ENCODE results near the gene CDX2.

CDX2 gene

GRCh38 chr13:27924529-27925141 is 44.5 kb downstream of the CDX2 start:
- Mint-ChIP-seq H3K27ac (no peak overlapping the region), H3K36me3 (peaks cover 0 to 18% of the 10 kb centered on the region in 2 donors), H3K4me3 (no peak overlapping the region), H3K4me1 (peaks cover 36 to 56% of the 10 kb centered on the region in 2 donors), H3K27me3 (peaks cover 76 to 86% of the 10 kb centered on the region in 2 donors), H3K9me3 (peaks cover 6 to 7% of the 10 kb centered on the region in 2 donors)
- DNase-seq (no peak), ATAC-seq (replicated peaks) (no peak)

GRCh38 chr13:27923794-27924528 is 45.2 kb downstream of the CDX2 start:
- Mint-ChIP-seq H3K4me1 (peaks cover 37 to 58% of the 10 kb centered on the region in 2 donors), H3K27ac (peak overlapping the region; percentile 91), H3K36me3 (peaks cover 0 to 18% of the 10 kb centered on the region in 2 donors), H3K27me3 (peaks cover 72 to 83% of the 10 kb centered on the region in 2 donors), H3K4me3 (peak overlapping the region; percentile 43 to 65), H3K9me3 (peaks cover 6 to 7% of the 10 kb centered on the region in 2 donors)
- DNase-seq: no peak
- no peak for ATAC-seq (replicated peaks)

DNA sequence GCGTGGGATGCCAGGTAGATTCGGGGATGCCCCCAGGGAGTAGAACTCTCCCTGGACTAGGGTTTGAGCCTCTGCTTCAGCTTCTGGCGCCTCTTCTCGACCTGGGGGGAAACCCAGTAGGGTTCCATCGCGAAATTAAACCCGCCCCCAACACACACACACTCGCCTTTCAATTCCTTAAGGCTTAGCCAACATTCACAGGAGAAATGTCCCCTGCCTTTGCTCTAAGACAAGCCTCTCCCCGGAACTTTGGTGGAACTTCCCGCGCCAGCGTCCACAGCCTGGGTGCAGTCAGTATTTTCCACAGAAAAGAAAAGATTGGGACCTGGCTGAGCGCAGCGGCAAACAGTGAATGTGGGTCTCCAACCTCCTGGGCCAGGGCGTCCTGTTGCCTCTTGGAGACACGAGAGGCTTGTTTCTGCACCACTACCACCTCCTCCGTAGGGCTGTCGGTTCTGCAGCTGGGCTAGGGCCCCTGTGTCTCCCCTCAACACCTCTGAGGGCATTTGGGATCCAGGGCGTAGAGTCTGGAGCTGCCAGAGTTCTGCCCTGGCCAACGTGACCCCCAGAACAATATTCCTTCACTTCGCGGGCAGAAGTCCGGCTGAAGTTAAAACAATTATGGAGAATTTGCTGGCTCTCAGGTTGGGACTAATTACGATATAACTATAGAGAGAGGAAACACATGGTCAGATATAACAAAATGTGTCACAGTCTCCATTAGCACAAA is 46.1 kb downstream of the CDX2 start:
- no peak for DNase-seq
- H3K4me3 Mint-ChIP-seq: peak overlapping the region; percentile 22 to 25
- peaks cover 6 to 8% of the 10 kb centered on the region in 2 donors for H3K9me3 Mint-ChIP-seq
- peaks cover 71 to 82% of the 10 kb centered on the region in 2 donors for H3K27me3 Mint-ChIP-seq
- H3K27ac Mint-ChIP-seq: peak overlapping the region; percentile 91
- H3K4me1 Mint-ChIP-seq: peaks cover 38 to 55% of the 10 kb centered on the region in 2 donors
- no peak for ATAC-seq (replicated peaks)
- H3K36me3 Mint-ChIP-seq: peaks cover 0 to 20% of the 10 kb centered on the region in 2 donors

GRCh38 chr13:27921961-27922882 is 46.9 kb downstream of the CDX2 start:
- DNase-seq: no peak
- peaks cover under 1 to 17% of the 10 kb centered on the region in 2 donors for H3K36me3 Mint-ChIP-seq
- no peak for ATAC-seq (replicated peaks)
- peak overlapping the region; percentile 71 for H3K27ac Mint-ChIP-seq
- H3K4me1 Mint-ChIP-seq: peaks cover 38 to 55% of the 10 kb centered on the region in 2 donors
- H3K27me3 Mint-ChIP-seq: peaks cover 70 to 82% of the 10 kb centered on the region in 2 donors
- peaks cover 6 to 8% of the 10 kb centered on the region in 2 donors for H3K9me3 Mint-ChIP-seq
- H3K4me3 Mint-ChIP-seq: peak overlapping the region; percentile 62 to 87

DNA sequence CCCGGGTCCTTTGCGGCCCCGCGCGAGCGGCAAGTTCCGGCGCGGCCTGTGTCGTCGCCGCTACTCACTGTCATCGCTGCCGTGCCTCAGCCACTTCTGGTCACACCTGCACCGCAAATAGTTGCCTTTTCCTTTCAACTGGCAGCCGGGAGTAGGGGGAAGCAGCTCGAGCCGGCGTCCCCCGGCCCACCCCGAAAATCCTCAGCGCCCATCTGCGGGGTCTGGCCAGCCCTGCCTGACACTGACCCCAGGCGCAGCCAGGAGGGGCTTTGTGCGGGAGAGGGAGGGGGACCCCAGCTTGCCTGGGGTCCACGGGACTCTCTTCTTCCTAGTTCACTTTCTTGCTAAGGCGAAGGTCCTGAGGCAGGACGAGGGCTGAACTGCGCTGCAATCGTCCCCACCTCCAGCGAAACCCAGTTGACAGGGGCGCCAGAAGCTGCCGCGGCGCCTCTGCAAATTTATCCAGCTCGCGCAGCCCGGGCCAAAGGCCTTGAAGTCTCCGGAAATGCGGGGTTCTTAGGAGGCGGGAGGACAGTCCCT is 47.6 kb downstream of the CDX2 start:
- peak overlapping the region; percentile 62 to 87 for H3K4me3 Mint-ChIP-seq
- H3K36me3 Mint-ChIP-seq: peaks cover 2 to 13% of the 10 kb centered on the region in 2 donors
- H3K27ac Mint-ChIP-seq: peak overlapping the region; percentile 25
- H3K4me1 Mint-ChIP-seq: peaks cover 33 to 51% of the 10 kb centered on the region in 2 donors
- DNase-seq (no peak), ATAC-seq (replicated peaks) (peak in 1 of 2 donors; percentile 22)
- H3K9me3 Mint-ChIP-seq: peaks cover 6 to 10% of the 10 kb centered on the region in 2 donors
- peaks cover 66 to 82% of the 10 kb centered on the region in 2 donors for H3K27me3 Mint-ChIP-seq

DNA sequence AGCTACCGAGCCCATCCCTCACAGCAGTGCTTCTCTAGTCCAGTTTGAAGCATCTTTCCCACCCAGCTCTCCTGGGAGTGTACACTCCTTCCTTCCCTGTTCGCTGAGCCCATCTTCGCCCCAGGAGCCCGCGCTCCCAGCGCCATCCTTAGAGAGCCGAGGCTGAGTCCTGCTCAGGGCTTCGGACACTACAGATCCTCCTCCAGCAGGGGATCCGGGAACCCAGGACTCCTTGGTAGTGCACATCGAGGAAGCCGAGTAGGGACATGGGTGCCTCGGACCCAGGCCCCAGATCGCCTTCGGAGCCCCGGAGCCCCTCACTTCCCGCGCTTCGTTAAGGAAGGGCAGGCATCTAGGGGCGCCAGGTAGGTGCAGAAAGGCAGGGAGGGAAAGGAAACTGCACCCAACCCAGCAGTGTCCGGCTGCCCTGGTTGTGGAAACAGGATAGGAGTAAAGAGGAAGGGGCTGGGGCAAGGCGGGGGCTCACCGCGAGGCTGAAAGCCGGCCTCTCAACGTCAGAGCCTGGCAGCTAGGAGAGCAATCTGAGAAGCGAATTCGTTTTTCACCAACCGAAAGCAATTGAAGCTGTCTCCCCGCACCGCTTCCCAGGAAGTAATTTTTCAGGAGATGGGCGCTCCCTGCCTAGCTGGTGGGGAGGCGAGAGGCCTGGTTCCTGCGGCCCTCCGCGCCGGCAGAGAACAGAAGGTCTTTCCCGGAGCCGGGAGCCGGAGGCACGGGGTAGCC is 48.3 kb downstream of the CDX2 start:
- H3K27me3 Mint-ChIP-seq: peaks cover 64 to 83% of the 10 kb centered on the region in 2 donors
- peak overlapping the region; percentile 83 to 87 for H3K4me3 Mint-ChIP-seq
- H3K4me1 Mint-ChIP-seq: peaks cover 33 to 50% of the 10 kb centered on the region in 2 donors
- DNase-seq: no peak
- peak overlapping the region; percentile 92 for H3K27ac Mint-ChIP-seq
- peaks cover 2 to 13% of the 10 kb centered on the region in 2 donors for H3K36me3 Mint-ChIP-seq
- ATAC-seq (replicated peaks): peak in 1 of 2 donors; percentile 4
- peaks cover 6 to 10% of the 10 kb centered on the region in 2 donors for H3K9me3 Mint-ChIP-seq

- DNase-seq (peak; percentile 32), ATAC-seq (replicated peaks) (peak; percentile 58 to 68)
- Mint-ChIP-seq H3K27ac (peak within 1 kb of the TSS; percentile 92), H3K36me3 (peaks cover 2 to 9% of the 10 kb centered on the region in 2 donors), H3K9me3 (peaks cover 0 to 6% of the 10 kb centered on the region in 2 donors), H3K27me3 (peaks cover 64 to 83% of the 10 kb centered on the region in 2 donors), H3K4me3 (peak within 1 kb of the TSS; percentile 83 to 87), H3K4me1 (peaks cover 29 to 50% of the 10 kb centered on the region in 2 donors)
Observed at GRCh38 chr13:27919934-27920676, 49.0 kb downstream of the CDX2 start, which contains the start of gene PDX1. Gene PDX1, plus strand, starts transcription at chr13:27920000. Its CDS starts 139 bp downstream, at chr13:27920139.

- peaks cover 29 to 50% of the 10 kb centered on the region in 2 donors for H3K4me1 Mint-ChIP-seq
- peaks cover 2 to 9% of the 10 kb centered on the region in 2 donors for H3K36me3 Mint-ChIP-seq
- H3K9me3 Mint-ChIP-seq: peaks cover 0 to 6% of the 10 kb centered on the region in 2 donors
- ATAC-seq (replicated peaks): no peak
- DNase-seq: no peak
- H3K4me3 Mint-ChIP-seq: peak overlapping the region; percentile 56 to 75
- H3K27ac Mint-ChIP-seq: peak overlapping the region; percentile 76
- peaks cover 66 to 85% of the 10 kb centered on the region in 2 donors for H3K27me3 Mint-ChIP-seq
Observed at GRCh38 chr13:27919659-27919933, 49.5 kb downstream of the CDX2 start.

- Mint-ChIP-seq H3K27me3 (peaks cover 65 to 86% of the 10 kb centered on the region in 2 donors), H3K4me3 (peak overlapping the region in 1 of 2 donors; percentile 69), H3K27ac (no peak overlapping the region), H3K4me1 (peaks cover 28 to 50% of the 10 kb centered on the region in 2 donors), H3K9me3 (peaks cover 0 to 5% of the 10 kb centered on the region in 2 donors), H3K36me3 (peaks cover 2 to 7% of the 10 kb centered on the region in 2 donors)
- DNase-seq (no peak), ATAC-seq (replicated peaks) (no peak)
Observed at GRCh38 chr13:27918918-27919658, 50.0 kb downstream of the CDX2 start.

- H3K27me3 Mint-ChIP-seq: peaks cover 63 to 83% of the 10 kb centered on the region in 2 donors
- DNase-seq (no peak), ATAC-seq (replicated peaks) (no peak)
- H3K9me3 Mint-ChIP-seq: peaks cover 0 to 5% of the 10 kb centered on the region in 2 donors
- H3K4me3 Mint-ChIP-seq: peak overlapping the region; percentile 53 to 69
- H3K27ac Mint-ChIP-seq: peak overlapping the region; percentile 86
- H3K4me1 Mint-ChIP-seq: peaks cover 23 to 46% of the 10 kb centered on the region in 2 donors
- H3K36me3 Mint-ChIP-seq: peaks cover 2 to 7% of the 10 kb centered on the region in 2 donors
Observed at GRCh38 chr13:27918041-27918917, 50.8 kb downstream of the CDX2 start.
